ENCODE data around the gene CARD6. TPM values are rescaled to one million over a fixed set of nuclear protein-coding genes. Genes with fewer than 3 reads are reported as not detected.
"Not testable (repeated sequence)": the region's sequence is repeated elsewhere in the genome, so short reads cannot be mapped to it uniquely, and the experiment has no call there.

Gene CARD6
- total and polyA plus RNA-seq, 2 of the 8 experiments (the other 6 are each of a cell fraction or from before 2014, with no cell fraction given) = 0.41 to 0.50 TPM

GRCh38 chr5:40791715-40792139, 49.4 kb upstream of the CARD6 start (continued):
- TF ChIP-seq MAX (IDR thresholded peaks at IDR 0.05) (no peak), TAF7 (optimal IDR thresholded peaks at IDR 0.05; ENCODE audit: borderline replicate concordance, low read depth, low read length) (no peak), RAD21 (IDR thresholded peaks at IDR 0.05 in 1 of 2, conservative IDR thresholded peaks at IDR 0.05 in 1 of 2; ENCODE audit: low read depth in 2 of 2, low read length in 2 of 2) (no peak), YY1 (IDR thresholded peaks at IDR 0.05; ENCODE audit: low read depth, low read length) (no peak)

DNA sequence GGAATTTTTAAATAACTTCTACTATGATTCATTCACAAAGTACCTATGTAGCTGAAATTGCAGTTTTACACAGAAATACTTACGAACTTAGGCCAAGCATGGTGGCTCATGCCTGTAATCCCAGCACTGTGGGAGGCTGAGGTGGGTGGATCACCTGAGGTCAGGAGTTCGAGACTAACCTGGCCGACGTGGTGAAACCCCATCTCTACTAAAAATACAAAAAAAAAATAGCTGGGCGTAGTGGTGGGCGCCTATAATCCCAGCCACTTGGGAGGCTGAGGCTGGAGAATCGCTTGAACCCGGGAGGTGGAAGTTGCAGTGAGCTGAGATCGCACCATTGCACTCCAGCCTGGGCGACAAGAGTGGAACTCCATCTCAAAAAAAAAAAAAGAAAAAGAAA, 48.5 kb upstream of the CARD6 start:
- H4K5ac ChIP-seq (ENCODE audit: insufficient read length, low read depth, low read length); H2BK20ac ChIP-seq (ENCODE audit: low read length); H3K4me3 ChIP-seq (ENCODE audit: extremely low read depth in 1 of 4, insufficient read depth in 2 of 4, low read depth in 3 of 4, low read length in 4 of 4); H3K36me3 ChIP-seq (ENCODE audit: control insufficient read depth in 2 of 4, insufficient read depth in 4 of 4, low read length in 3 of 4); H3K79me1 ChIP-seq (ENCODE audit: low read depth, low read length); H3K4me2 ChIP-seq (ENCODE audit: insufficient read depth in 1 of 2, low read depth in 2 of 2, low read length in 2 of 2); H2BK15ac ChIP-seq (ENCODE audit: low read length); H4K8ac ChIP-seq (ENCODE audit: extremely low read depth, insufficient read depth, low read length); H2AK5ac ChIP-seq (ENCODE audit: low read depth, low read length); H2BK12ac ChIP-seq (ENCODE audit: low read depth, low read length); H3K23ac ChIP-seq (ENCODE audit: insufficient read length); H3K9me3 ChIP-seq (ENCODE audit: insufficient read depth in 2 of 2, low read depth in 1 of 2, low read length in 1 of 2); CTCF ChIA-PET (ENCODE audit: partially characterized antibody); DNase-seq (ENCODE audit: low read depth in 1 of 2, low spot score in 2 of 2); H3K27me3 ChIP-seq (replicated peaks in 1 of 4; ENCODE audit: control insufficient read depth in 3 of 4, extremely low read depth in 1 of 4, insufficient read depth in 3 of 4, low read length in 3 of 4); H2BK5ac ChIP-seq (ENCODE audit: low read depth, low read length); H3K14ac ChIP-seq (ENCODE audit: insufficient read length); H2BK120ac ChIP-seq (replicated peaks; ENCODE audit: low read depth, low read length); H3K18ac ChIP-seq (ENCODE audit: extremely low read depth, low read length); H2AFZ ChIP-seq (ENCODE audit: low read length); H3K23me2 ChIP-seq (ENCODE audit: low read depth, low read length); H4K20me1 ChIP-seq (replicated peaks in 1 of 2; ENCODE audit: control insufficient read depth in 1 of 2, insufficient read depth in 2 of 2, low read length in 2 of 2); H3K56ac ChIP-seq (replicated peaks; ENCODE audit: insufficient read length, low read depth, low read length); H3K4me1 ChIP-seq (replicated peaks in 1 of 4; ENCODE audit: control insufficient read depth in 3 of 4, insufficient read depth in 4 of 4, low read length in 3 of 4); H3K27ac ChIP-seq (ENCODE audit: low read depth, low read length); H4K91ac ChIP-seq (replicated peaks; ENCODE audit: insufficient read length, low read length); FAIRE-seq; H3K9ac ChIP-seq (replicated peaks in 1 of 4; ENCODE audit: extremely low read depth in 1 of 4, low read depth in 3 of 4, low read length in 3 of 4); H3K4ac ChIP-seq (replicated peaks; ENCODE audit: insufficient read length, low read depth, low read length): not testable (repeated sequence)
- WGBS, 2 experiments (ENCODE audit: extremely low coverage in 1 of 2, insufficient coverage in 1 of 2, insufficient read length in 1 of 2, insufficient replicate concordance in 2 of 2, low coverage in 1 of 2, low lambda C conversion rate in 2 of 2, missing lambda C conversion rate in 1 of 2) = 92% methylated on average over 6 of the region's 10 CpGs; no CpG with 5 or more reads in 1 of the 2 experiments
- POLR2A ChIA-PET (ENCODE audit: partially characterized antibody) = interaction anchor here (0.6 to 1.8 kb wide), 3 partner anchors 11 to 115 kb away, joined by 3 to 6 read pairs (median 6); partner anchors contain the start of gene RPL37
- H3K79me2 ChIP-seq (ENCODE audit: control insufficient read depth in 1 of 2, insufficient read depth in 2 of 2, low read length in 2 of 2) = peaks cover 29 to 97% of the 10 kb centered on the region in 2 experiments

Measured in H1 (cell line).